Stimulated activated CD8-positive, alpha-beta memory T cell treated with anti-CD3 and anti-CD28 coated beads, Interleukin-15, amount 100 ng/mL, for 1 hour (primary cell): ENCODE results near the gene ECI1.

Source experiments
- DNase-seq: peaks from one replicate; pipeline ENCODE4 v3.0.0-alpha.2; 2020; ENCODE audit warnings: low read depth

ECI1 gene

DNA sequence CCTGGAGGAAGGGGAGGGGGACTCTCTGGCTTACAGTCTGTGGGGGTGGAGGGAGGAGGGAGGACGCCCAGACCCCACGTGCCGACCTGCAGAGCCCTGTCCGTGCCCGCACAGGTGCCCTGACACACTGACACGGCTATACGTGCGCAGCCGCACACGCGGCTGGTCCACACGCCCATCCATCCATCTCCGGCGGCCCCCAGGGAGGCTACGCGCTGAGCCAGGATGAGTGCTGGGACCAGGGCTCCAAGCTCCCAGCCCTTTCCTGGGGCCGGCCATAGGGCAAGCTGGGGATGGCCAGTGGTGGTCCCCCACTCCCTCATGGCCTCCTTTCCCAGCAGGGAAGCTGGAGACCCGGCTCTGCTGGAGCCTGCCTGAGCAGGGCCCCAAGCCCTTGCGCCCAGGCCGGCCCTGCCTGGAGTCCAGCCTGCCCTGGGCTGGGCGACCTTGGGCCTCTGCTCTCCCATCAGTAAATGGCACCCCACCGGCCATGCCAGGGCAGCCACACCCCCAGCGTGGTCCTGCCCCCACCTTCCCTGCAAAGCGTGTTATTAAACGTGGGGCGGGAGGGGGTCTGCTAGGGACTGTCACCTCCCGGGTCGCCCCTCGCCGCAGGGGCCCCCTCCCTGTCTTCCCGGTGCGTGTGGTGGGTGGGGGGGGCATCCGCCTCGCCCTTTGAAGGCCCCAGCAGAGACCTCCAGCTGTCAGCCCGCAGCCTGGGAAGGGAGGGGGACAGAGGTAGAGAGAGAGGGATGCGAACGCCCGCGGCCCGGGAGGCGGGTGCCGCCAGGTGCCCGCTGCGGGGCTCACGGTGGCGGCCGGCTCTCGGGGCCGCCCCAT lies 55.8 kb downstream of the ECI1 start:
- no peak for DNase-seq

- peak; percentile 21 for DNase-seq
Measured at GRCh38 chr16:2194852-2195321, 56.5 kb downstream of the ECI1 start.

DNA sequence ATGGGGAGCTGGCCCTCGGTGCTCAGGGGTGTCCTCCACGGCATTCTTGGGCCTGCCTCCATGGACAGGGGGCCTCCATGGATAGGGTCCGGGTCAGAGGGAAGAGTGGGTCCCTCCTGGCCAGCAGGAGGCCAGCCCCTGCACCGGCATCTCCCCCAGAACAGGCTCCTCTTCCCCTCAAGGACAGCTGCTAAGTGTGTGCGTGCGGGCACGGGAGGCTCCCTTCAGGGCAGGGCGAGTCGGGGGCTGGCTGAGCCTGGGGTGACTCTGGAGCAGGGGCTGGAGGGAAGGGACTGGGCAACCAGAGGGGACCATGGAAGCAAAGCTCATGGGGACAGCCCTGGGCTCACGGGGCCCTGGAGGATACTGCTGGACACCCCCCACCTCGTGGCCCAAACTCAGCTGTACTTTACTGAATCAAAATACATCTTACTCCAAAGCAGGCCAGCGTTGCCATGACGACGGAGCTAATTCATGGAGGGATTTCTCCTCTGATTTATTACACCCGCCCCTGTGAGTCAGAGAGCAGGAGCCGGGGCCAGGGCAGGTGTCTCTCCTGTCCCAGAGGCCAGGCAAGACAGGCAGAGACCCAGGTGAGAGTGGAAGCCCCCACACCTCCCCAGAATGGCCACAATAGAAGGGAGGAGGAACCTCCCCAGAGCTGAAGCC lies 57.1 kb downstream of the ECI1 start:
- no peak for DNase-seq

DNA sequence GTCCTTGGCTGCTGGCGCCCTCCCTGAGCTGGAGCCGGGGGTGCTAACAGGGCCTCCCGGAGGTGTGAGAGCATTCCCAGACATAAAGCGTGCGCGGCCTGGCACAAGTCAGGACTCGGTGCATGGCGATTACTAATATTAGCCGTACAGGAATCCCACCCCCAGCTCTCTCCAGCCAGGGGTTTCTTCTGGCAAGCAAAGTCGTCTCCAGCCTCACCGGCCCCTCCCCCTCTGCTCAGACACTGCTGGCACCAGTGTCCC lies 60.0 kb downstream of the ECI1 start:
- no peak for DNase-seq

DNA sequence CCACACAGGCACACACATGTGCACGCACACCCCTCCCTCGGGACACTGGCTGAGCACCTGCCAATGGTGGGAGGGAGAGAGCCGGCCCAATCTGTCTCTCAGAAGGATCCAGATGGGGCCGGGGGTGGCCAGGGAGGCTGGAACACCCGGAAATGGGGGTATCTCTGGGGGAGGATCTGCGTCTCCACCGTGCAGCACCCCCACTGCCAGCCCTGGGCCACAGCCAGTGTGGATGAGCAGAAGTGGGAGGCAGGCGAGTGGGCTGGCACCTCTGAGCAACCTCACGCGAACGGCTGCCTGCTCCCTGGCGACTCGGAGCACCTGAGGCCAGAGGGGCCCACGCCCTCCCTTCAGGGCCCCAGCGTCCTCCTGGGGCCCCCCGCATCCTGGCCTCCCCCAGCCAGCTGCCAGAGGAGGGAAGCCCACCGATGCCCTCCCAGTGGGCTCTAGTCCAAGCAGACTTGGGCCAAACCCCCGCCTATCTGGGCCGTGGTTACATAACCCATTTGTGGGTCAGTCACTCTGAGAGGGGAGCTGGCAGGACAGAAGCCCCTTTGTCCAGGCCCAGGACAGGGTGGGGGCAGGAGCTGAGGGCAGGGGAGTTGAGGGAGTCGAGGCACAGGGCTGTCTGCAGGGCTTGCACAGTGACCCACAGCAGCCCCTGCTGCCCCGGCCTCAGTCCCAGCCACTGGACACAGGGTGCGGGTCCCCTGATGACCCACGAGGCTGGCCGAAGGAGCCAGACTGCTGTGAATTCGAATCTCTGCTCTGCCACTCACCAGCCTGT lies 60.5 kb downstream of the ECI1 start:
- DNase-seq: no peak

DNA sequence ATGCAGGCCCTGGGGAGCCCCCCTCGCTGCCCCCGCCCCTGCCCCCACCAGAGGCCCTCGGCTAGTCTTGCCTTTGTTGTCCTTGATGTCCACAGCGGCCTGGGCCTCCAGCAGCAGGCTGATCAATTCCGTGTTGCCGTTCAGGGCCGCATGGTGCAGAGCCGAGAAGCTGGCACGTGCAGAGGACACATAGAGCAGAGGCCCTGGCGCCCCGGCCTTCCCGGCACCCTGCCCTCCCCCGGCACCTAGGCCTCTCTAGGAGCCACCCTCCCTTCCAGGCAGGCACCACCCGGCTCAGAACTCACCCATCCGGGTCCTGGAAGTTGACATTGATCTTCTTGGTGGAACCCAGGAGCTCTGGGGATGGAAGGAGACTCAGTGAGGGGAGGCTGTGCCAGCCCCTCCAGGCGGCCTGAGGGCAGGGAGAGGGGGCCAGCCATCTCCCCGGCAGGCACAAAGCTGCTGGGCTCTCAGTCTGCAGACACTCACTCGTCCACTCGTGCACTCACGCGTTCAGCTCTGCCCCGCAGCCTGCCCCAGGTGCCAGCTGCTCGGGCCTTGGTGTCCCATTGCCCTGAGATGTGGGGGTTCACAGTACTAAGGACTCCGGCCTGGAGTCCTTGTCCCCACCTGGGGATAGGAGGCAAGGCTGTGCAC lies 61.3 kb downstream of the ECI1 start:
- DNase-seq: no peak
